NCI-H748 treated with DMSO at 0.1 percent for 48 hours (cell line): ENCODE data around the gene CST3.
"Not testable (repeated sequence)": the region's sequence is repeated elsewhere in the genome, so short reads cannot be mapped to it uniquely, and the experiment has no call there.

Experiments used
- DNase-seq: peaks from one replicate; lab custom pipeline; 2025; lab: John Stamatoyannopoulos, UW

CST3 gene

DNA sequence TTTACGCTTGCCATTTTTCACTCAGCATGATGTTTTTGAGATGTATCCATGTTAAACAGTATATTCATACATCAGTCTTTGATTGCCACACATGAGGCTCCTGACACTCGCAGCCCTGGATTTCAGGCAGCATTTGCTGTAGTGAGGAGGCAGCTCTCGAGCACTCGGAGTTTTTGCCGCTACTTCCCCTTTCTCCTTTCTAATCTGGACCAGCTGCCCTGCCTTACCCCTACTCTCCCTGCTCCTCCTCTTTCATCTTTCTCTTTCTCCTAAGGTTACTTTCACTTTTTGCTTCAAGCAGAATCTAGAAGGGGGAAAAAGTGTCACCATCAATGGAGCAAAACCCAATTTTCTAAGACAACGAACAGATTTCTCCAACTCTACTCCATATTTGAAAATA, 5.9 kb upstream of the CST3 start:
- DNase-seq: no peak

DNA sequence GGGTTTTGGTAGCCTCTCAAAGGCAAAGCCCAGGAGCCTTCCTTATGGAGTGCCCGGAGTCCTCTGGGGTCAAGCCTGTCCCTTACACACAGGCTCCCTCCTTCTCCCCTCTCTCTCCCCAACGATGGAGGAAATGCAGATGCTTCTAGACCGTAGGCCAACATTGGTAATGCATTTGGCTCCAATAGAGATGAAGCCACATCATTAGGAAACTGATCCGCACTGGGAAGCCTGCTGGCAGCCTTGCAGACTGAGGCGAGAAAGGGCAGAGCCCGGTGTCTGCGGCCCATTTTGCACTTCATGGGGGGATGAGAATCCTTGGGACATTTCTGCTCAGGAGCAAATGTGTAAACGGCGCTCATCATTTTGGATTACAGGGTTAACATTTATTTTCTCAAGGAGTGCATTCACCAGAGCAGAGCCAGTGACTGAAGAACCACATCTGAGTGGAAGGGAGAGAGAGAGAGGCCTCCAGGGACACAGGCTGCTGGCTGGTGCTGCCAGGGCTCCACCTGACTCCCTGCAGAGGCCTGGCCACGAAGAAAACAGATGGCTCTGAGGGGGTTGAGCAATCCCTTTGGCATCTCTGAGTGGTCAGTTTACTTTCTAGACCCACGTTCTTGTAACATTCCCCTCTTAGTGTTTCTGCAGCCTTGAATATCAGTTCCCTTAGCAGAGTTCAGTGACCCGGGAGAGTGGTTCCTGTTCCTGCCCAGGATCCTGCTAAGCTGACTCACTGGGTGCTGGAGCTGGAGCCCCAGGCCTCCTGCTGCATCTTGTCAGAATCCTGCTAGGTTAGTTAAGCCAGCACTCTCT, 4.4 kb upstream of the CST3 start:
- DNase-seq: no peak

DNA sequence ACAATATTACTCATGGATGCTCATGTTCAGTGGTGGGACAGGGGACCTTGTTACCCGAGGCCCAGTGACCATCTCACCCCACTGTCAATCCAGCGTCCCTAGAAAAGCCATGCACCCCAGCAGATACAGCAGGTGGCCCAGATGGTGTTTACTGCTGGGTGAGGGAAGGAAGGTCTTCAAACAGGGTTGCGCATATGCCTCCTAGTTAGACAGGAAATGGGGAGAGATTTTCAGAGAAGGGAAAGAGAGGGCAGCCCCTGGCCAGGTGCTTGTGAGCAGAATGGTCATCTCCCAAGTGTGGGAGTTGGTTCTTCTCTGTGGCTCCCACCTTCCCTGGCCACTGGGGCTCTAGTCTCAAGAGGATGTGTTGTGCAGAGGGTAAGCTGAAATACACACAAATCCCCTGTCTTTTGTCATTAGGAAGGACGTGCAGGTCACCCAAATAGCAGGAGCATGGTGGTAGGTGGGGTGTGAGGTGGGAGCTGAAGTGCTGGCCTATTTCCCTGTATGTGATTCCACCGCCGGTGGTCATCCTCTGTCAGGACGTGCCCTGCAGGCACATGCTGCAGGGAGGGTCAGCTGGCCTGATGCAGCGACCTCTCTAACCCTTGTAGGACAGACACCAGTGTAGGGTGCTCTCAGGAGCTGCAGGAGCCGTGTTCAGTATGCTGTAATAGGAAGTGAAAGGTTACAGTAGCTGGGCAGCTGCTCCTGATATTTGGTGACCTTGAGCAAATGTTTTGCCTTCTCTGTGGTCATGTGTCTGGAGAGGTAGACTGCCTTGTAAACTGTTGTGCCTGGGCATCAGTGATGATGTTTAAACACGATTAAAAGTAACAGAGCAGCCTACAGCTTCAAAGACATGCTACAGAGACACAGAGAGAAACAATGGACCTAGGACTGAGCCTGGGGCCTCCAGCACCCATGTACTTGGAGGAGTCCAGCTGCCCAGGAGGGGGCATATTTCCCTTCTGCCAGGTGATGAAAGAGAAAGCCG, 3.2 kb upstream of the CST3 start:
- DNase-seq: no peak

DNA sequence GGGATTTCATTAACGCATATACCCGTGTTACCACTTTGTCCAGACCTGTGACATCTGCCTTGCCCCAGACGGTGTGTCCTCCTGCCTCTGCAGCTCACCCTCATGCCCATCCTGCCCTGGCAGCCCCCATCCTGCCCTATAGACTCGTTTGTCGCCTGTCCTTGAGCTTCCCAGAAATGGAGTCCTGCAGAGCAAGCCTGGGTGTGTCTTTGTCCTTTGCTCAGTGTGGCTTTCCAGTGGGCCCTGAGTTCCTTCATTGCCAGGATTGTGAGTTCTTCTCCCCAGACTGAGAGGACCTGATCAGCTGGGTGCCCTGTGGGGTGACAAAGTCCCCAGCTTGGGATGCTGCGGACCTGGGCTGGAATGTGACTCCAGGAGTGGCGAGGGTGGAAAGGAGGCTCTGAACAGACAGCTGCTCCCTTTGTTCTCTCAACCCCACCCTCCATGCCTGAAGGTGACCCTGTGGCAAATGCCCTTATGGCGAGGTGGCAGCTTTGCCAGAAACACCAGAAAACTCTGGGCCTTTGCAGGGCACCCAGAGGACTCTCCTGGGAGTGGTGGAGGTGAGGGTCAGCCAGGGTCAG, 2.4 kb upstream of the CST3 start:
- DNase-seq: no peak

DNA sequence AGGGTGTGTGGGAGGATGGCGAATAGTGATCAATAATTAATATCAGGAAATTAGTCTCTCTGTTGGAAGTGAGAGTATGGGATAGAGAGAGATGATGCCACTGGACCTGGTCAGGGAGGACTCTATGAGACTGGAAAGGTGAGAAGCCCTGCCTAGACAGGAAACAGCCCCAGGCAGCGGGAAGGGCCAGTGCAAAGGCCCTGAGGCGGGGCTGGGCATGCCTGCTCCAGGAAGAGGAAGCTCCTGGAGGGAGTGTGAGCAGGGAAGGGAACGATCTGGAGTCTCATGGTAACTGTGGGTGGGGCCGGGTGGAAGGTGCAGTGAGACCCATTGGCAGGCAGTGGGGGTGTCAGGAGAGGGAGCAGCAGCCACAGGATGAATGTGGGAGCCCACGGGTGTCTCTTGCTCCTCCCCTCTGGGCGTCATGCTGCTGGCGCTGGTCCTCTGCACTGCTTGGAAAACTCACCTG, 1.8 kb upstream of the CST3 start:
- DNase-seq: no peak

DNA sequence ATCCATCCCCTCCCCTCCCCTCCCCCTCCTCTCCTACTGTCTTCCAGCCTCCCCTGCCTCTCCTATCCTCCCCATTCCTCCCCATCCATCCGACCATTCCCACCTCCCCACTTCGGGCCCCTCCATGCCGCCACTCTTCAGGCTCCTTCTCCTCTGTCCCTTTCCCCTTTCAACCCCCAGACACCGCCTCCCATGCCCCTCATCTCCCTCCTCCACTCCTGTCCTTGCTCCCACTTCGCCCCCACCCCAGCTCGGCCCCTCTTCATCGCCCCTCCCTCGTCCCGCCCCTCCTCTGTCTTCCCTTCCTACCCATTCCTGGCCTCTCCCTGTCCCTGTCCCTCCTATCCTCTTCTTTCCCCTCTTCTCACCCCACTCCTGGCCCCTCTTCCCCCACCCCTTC, 554 bp upstream of the CST3 start:
- DNase-seq: no peak

DNA sequence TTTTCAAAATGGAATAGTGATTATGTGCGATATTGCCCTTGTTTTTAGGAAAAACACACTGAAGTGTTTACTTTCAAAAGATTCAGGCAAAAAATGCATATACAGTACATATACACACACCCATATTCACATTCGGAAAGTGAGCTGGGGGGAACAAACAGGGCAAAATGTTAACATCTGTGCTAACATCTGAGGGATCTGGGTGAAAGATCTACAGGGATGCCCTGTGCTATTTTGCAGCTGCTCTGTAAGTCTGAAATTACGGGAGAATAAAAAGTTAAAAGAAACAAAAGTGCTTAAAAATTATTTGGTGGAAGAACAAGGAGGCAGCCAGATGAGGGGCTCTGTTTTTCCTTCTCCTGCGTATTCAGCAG, 860 bp downstream of the CST3 start:
- DNase-seq: no peak

DNA sequence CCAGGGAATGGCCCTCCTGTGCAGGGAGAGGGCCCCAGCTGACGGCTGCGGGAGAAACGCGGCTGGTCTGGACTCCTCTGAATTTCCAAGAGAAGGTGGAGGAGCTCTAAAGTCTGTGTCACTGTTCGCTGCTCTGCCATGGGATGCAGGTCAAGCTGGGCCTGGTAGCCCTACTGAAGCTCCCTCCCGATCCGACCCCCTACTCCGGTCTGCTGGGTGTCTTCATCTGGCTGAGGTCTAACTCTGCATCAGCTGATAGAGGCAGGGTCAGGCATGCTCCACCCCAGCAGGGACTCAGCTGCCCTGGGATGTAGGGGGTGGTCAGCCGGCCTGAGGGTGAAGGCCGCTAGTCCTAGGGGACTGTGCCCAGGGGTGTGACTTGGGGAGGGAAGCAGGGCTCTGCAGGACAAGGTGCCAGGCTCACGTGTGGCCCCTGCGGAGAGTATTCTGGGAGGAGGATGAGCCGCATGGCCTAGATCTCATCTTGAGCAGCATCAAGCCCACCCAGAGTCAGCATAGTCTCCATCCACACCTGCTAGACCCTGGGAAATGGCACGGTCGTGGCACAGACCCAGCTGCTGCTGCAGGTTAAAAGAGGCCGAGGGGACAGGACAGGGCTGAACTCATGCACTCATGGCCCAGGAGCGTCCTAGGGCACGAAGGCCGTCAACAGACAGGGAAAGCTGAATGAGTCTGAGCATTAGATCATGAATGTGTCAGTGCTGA, 1.4 kb downstream of the CST3 start:
- no peak for DNase-seq

DNA sequence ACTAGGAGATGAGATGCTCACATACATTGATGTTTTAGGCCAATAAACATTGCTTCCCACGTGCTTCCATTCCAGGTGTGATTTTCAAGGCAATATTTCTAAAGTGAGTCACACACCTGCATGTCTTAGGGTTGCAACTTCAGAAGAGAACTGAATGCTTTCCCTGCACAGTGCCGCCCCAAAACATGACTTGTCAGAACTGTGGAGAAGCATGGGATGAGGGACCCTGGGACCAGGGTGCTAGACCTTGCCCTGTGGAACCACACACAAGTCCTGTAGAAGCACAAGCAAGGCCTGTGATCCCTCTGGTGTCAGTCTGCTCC, 2.0 kb downstream of the CST3 start:
- not testable (repeated sequence) for DNase-seq

DNA sequence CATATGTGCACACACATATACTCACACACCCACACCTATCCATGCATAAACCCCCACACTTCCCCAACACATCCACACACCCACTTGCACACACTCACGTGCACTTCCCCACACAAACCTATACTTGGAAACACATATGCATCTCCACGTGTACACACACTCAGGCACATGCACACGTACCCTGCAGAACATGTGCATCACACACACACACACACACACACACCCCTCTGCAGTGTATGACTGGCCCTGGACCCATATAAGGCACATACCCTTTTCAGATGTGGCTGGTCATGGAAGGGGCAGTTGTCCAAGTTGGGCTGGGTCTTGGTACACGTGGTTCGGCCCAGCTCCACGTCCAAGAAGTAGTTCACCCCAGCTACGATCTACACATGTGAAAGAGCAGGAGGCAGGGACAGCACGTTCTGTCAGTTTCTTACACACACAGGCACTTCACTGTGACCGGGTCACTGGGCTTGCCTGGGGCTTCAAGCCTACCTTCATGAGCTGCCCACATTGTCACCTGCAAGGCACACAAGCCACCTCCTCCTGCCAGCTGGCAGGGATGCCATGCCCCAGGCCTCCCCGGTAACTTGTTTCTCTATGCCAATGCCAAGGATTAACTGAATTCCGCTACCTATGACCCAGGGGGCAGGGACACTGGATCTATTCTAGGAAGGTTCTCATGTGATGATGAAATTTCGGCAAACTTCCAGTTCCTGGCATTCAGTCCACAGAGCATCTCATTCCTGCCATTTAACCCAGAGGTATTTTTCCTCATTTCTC, 2.6 kb downstream of the CST3 start:
- DNase-seq: no peak

DNA sequence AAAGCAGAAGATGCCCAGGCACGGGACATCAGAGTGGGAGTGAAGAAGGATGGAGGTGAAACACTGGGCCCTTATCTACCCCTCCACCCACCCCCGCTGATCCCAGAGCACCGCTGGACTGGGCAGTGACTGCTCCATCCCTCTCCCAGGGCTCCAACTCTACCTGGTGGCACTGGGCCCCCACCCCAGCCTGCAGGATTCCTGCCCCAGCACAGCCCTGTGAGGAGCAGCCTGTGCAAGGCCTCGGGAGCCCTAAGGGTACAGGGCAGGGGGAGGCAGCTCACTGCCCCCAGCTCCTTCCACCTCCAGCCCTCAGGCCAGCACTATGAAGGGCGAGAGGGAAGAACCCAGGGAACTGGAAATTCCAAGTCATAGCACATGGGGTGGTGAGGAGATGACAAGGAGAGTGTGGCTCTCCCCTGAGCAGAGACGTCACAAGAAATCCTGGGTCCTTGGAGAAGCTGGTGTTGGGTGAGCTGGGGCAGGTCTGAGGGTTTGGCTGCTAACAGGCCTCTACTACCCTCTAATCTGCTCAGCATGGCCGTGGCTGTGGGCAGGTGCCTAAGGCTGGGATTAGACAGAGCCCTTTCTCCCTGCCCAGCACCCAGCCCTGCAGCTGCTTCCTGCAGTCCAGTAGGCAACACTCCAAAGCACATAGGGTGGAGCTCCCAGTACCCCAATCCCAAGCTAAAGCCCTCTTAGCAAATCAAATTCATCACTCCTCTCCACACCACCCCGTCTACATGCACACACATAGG, 3.5 kb downstream of the CST3 start:
- DNase-seq: no peak

DNA sequence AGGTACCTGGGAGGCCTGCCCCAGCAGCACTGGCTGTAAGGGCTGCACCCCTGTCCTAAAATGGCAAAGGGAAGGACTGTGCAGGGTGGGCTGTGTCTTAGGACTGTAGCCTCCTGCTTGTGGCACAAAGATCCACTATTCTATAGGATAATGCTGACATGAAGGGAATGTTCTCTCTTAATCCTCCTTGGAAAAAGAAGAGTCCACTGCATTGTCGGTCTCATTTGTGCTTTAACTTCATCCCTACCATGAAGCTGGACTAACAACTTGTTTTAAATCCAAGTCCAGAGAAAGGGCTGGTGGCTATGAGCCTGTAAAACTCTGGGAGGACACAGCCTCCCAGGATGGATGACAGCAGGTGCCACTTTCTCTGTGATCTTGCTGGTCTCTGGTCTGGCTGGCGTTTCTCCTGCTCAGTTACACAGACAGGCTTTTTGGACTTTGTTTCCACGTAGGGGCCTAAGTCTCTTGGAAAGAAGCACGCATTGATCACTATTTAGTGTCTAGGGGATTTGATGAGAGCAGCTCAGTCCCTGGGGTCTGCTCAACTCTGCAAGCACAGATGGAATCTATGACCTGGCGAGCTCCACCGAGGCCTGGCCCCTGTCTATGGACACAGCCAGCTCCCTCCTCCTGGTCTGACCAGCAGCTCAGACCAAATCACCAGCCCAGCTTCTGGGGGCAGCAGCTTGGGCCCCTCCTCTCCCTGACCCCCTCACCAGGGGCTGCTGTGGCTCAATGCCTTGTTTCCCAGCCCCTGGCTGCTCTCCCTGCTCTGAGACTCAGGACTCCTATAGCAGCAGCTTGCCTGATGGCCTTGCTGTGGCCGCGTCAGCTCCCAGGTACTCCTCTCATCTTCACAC, 4.8 kb downstream of the CST3 start:
- DNase-seq: no peak

DNA sequence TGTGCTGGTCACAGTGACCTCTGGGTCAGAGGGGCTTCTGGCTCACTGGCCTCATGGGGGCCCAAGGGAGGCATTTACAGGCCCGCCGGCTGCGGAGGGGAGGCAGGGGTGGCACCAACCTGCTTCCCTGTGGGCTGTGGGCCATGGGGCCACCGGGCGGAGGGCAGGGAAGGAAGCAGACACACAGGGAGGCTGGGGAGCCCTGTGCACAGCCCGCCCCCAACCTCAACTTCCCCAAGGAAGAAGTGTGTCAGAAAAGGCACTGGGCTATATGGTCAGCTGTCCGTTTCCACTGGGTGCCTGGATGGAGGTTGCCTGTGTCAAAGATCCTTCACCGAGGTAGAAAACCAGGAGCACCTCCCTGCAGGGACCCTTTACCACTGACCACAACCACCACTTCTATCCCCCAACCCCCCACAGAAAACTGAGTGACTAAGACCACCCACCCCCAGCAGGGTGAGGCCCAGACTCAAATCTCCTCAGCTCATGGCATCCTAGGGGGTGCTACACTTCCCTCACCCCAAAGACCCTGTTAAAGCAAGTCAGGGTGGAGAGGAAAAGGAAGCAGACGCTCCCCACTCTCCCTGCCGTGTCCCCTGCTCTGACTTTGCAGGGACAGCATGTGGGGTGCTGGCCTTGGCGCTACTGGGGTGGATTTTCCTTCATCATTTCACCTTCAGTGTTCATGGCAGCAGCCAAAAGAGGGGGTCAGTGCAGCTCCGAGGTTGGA, 5.6 kb downstream of the CST3 start:
- no peak for DNase-seq

DNA sequence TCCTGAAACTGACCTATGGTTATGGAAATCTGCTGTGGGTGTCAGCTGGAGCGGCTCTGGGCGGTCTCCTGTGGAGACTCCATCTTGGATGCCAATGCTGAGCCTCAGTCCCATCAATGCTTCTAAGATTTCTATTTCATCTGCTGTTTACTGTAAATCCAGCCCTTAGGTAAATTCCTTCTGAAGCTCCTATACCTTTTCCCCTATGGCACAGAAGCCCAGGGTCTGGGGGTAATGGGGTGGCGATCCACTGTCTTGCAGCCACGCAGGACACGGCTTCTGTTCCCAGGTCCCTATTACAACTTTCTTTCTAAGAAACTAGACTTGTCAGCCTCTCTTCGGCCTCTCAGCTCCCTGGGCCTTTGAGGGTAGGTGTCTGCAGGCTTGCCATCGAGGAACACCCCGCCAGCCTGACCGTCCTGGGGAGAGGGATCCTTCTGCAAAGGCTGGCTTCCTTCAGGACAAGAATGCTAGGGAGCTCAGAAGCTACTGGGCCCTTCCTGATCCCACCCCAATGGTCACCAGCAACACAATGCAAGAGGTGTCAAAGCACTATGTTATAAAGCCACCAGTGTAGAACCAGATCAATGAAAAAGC, 6.4 kb downstream of the CST3 start:
- no peak for DNase-seq

DNA sequence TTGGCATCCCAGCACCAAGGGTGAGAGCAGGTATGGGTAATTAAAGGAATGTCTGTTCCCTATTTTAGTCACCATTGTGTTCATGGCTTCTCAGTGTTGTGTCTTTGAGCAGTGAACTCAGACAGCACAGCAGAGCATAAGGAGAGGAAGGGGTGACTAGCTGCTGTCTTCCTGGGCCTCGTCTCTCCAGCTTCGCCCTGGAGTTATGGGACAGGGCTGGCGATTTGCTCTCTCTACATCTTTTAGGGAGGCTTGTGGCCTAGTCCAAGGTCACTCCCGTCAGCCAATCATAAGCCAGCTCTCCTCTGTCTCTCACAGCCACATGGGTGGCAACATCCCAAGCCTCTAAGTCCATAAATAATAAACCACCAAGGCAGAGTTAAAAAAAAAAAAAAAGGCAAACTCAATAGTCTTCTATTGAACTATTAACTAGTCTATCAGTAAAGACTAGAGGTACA, 7.3 kb downstream of the CST3 start:
- no peak for DNase-seq

DNA sequence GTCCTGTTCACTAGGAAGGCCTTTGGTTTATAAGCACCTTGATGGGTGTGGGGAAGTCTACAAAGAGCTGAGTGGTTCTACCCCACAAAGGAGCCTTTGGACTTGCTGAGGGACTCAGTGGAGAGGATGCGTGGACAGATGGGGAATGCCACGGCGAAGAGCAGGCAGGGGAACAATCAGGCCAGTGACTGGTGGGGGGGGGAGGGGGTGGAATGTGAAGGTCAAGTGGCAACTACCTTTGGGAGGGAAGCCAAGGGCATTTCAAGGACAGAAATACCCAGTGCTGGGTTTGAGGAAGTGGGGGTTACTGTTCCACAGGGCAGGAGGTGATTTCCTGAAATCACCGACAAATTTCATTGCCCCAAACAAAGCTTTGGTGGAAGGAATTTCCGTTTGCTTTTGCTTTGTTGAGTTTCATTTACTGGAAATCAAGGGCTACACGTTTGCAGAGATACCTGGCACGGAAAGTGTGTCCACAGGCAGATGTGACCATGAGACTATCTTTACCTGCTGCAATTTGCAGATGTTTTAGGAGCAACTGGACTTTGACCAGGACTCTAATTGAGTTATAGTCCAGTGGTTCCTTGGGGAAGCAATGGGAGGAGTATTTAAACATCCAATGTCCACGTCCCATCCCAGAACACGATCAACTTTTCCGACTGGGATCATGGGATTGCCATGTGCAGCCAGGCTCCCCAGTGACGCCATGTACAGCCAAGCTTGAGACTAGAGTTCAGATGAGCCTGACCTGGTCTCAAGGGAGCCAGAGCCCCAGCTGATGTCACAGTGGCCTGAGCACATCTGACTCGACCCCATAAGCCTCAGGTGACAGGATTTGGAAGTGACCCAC, 8.0 kb downstream of the CST3 start:
- no peak for DNase-seq

DNA sequence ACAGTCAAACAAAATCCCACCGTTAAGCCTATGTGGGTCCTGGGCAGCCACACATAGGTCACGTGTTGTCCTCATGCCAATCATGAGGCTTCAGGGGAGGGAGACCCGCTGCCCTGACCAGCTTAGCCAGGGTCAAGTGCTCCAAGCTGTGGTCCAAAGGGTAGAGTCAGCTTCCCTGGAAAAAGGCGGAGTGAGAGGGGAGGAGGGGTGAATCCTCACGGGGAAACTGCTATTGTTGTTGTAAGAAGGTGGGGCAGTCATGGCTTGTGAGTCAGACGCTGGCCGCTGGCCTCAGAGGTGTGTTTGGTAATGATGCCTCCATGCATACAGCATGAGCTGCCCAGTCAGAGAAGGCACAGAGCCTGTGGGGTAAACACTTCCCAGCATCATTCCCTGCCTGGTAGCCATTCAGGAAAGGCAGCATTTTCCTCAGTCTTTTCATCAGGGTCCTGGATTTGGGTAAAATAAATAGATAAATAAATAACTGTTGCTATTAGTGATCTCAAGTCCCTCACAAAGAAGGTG, 8.7 kb downstream of the CST3 start:
- no peak for DNase-seq
